ENCODE results near the gene CSK.
"Not testable (repeated sequence)": the region's sequence is repeated elsewhere in the genome, so short reads cannot be mapped to it uniquely, and the experiment has no call there.

Gene CSK

GRCh38 chr15:74770211-74770903 lies 11.5 kb upstream of the CSK start:
- no peak for DNase-seq (ENCODE audit: low spot score)

- DNase-seq (ENCODE audit: low spot score): no peak
Observed at GRCh38 chr15:74773329-74773728, 8.6 kb upstream of the CSK start.

- peak; percentile 58 for DNase-seq (ENCODE audit: low spot score)
Observed at GRCh38 chr15:74773731-74774252, 8.1 kb upstream of the CSK start.

- no peak for DNase-seq (ENCODE audit: low spot score)
Observed at GRCh38 chr15:74775132-74775562, 6.7 kb upstream of the CSK start.

- DNase-seq (ENCODE audit: low spot score): no peak
Observed at GRCh38 chr15:74775894-74776293, 6.0 kb upstream of the CSK start.

GRCh38 chr15:74776821-74777768 lies 4.8 kb upstream of the CSK start:
- DNase-seq (ENCODE audit: low spot score): no peak

- DNase-seq (ENCODE audit: low spot score): peak; percentile 76
Observed at GRCh38 chr15:74777769-74778598, 3.9 kb upstream of the CSK start.

- DNase-seq (ENCODE audit: low spot score): no peak
Observed at GRCh38 chr15:74778599-74778970, 3.3 kb upstream of the CSK start.

- no peak for DNase-seq (ENCODE audit: low spot score)
Observed at GRCh38 chr15:74779162-74779648, 2.7 kb upstream of the CSK start.

- peak; percentile 66 for DNase-seq (ENCODE audit: low spot score)
Observed at GRCh38 chr15:74780523-74781430, 1.1 kb upstream of the CSK start.

- DNase-seq (ENCODE audit: low spot score): peak; percentile 76
Observed at GRCh38 chr15:74782259-74783071, 585 bp downstream of the CSK start.

GRCh38 chr15:74783072-74783807 lies 1.4 kb downstream of the CSK start:
- DNase-seq (ENCODE audit: low spot score): peak; percentile 58

- DNase-seq (ENCODE audit: low spot score): no peak
Observed at GRCh38 chr15:74783808-74784175, 1.9 kb downstream of the CSK start.

- no peak for DNase-seq (ENCODE audit: low spot score)
Observed at GRCh38 chr15:74784426-74785193, 2.7 kb downstream of the CSK start.

- DNase-seq (ENCODE audit: low spot score): no peak
Observed at GRCh38 chr15:74785194-74786032, 3.5 kb downstream of the CSK start.

GRCh38 chr15:74786081-74786480 lies 4.2 kb downstream of the CSK start:
- DNase-seq (ENCODE audit: low spot score): not testable (repeated sequence)

GRCh38 chr15:74786551-74787165 lies 4.8 kb downstream of the CSK start:
- no peak for DNase-seq (ENCODE audit: low spot score)

All from HuH-7.5 (cell line).